ENCODE results near the gene THAP10.

- TF ChIP-seq CTCF (IDR thresholded peaks at IDR 0.05) (no peak), EZH2 (IDR thresholded peaks at IDR 0.05; ENCODE audit: borderline replicate concordance, insufficient read depth, low read depth, low read length, poor library complexity, severe bottlenecking) (no peak)
Observed at GRCh38 chr15:70863450-70864218, 28.6 kb downstream of the THAP10 start.

Measured in B cell (primary cell).